Occipital lobe (tissue), 2 donors: ENCODE results near the gene ZNF132. TPM values are rescaled to one million over a fixed set of nuclear protein-coding genes. Genes with fewer than 3 reads are reported as not detected.
A peak's percentile ranks its signal among the peaks of the same experiment; 100 is the strongest.
"Not testable (repeated sequence)": the region's sequence is repeated elsewhere in the genome, so short reads cannot be mapped to it uniquely, and the experiment has no call there.

Experiments used
- DNase-seq: peaks from one replicate; lab custom pipeline; 2025; lab: John Stamatoyannopoulos, UW
- total RNA-seq: library from RNA; depleted of rRNA; stranded (reverse); fragments of >200 nt; gene quantifications from one replicate; pipeline ENCODE4 v1.2.3, GENCODE V29; 2014

Gene ZNF132
- total RNA-seq, 1 donor from 2014 or later = 21.7 TPM

DNA sequence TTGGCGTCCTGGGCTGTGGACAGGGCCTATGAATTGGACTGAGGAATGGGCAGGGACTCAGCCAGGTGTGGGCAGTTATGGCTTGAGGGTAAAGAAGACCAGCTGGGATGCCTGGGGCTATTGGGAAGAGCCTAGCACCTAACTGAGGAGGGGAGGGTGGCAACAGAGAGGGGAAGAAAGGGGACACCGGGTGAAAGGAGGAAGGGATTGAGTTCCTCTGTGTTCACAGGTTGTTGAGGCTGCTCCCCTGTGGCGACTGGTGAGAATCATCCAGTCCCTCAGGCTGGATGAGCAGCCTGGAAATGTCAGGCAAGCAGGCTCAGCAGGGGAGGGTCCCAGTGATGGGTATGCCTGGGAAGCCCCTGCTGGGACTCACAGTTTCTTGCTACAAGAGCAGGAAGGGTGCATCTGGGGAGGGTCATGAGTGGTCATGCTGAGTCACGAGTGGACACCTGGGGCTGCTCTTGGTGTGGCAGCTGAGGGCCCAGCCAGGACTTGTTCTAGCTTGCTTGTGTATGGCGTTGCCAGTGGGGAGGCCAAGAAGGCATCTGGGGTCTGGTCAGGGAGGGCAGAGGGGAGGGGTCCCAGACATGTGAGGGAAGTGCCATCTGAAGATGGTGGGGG, 28.4 kb upstream of the ZNF132 start:
- no peak for DNase-seq

DNA sequence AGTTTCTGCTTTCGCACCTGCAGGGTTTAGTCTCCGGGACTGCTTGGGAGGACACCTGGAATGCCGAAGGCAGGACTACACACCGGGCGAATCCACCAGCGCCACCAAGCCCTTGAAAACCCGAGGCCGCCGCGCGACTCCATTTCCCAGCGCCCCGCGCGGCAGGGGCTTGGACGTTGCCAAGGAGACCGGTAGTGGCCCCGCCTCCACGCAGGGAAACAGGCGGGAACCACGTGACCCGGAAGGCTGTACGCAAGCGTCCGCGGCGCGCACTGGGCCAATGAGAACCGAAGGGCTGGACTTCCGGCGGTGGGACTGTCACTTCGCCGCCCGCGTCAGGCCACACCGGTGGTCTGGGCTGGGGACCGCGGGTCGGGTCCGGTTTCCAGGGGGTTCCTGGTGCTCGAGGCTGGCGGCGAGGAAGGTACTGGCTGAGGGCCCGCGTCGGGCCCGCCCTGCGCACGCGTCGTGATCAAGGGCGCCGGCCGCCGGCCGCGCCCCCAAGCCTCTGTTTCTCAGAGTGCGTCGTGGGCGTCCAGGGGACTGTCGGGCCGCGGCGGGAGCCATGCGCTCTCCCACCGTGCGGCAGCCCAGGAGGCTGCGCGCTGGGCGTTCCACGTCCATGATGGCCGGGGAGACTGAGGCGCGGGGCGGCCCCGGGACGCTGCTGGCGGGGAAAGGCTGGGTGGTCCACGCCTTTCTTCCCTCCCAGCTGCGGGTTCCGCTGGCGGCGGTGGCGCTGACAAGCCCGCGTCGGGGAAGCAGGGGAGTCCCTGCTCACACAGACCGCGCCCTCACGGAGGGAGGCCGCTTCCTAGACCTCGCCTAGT, 27.0 kb upstream of the ZNF132 start, which contains the start of gene ZNF324:
ZNF324 (plus strand) TSS at position 321 of the 830 bp plus-strand sequence. CDS start 2,106 bp downstream, outside the sequence.
- DNase-seq = peak; percentile 98

DNA sequence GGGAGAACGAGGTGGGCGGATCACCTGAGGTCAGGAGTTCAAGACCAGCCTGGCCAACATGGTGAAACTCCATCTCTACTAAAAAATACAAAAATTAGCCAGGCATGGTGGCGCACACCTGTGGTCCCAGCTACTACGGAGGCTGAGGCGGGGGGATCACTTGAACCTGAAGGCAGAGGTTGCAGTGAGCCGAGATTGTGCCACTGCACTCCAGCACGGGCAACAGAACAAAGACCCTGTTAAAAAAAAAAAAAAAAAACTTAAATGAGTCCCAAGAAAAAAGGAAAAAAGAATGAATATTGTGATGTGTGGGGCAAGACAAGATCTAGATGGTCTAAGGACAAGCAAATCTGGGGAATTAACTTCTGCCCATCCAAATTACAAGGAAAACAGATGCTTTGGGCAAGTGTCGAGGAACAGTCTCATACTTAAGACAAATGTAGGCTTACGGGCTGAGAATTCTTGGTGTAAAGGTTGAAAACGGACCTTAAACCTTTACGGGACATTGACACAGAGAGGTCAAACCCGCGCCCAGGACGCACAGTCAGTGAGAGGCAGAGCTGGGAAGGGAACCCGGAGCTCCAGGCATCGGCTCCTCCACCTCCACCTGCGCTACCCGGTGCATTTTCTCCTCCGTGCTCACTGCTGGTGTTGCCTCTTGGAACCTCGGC, 26.3 kb upstream of the ZNF132 start:
- no peak for DNase-seq

DNA sequence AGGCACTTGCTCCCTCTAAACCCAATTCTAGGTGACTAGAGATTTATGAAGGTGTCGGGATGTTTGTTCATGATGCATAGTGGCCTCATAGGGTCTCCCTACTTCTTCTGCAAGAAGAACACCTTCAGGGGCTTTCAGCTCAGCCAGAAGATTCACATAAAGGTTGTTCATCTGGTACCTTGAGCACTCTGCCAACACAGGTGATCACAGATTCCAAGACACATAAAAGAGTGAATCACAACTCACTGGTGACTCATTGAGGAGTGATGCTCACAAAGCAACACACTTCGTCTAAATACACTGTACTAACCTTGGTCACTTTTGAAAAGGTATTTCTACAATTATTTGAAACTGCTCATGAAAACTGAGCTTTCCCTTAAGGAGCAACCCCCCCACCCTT, 20.1 kb upstream of the ZNF132 start:
- DNase-seq = no peak

DNA sequence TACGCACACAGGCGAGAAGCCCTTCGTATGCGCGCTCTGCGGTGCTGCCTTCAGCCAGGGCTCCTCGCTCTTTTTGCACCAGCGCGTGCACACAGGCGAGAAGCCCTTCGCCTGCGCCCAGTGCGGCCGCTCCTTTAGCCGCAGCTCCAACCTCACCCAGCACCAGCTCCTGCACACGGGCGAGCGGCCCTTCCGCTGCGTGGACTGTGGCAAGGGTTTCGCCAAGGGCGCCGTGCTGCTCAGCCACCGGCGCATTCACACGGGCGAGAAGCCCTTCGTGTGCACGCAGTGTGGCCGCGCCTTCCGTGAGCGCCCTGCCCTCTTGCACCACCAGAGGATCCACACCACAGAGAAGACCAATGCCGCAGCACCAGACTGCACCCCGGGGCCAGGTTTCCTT, 16.2 kb upstream of the ZNF132 start:
- DNase-seq = no peak

DNA sequence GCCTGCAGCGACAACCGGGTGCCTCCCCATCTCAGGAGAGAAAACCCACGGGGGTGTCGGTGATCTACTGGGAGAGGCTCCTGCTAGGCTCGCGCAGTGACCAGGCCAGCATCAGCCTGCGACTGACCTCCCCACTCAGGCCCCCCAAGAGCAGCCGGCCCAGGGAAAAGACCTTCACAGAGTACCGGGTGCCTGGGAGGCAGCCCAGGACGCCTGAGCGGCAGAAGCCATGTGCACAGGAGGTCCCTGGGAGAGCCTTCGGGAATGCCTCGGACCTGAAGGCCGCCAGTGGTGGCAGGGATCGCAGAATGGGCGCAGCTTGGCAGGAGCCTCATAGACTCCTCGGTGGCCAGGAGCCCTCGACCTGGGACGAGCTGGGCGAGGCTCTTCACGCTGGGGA, 15.4 kb upstream of the ZNF132 start:
- no peak for DNase-seq

DNA sequence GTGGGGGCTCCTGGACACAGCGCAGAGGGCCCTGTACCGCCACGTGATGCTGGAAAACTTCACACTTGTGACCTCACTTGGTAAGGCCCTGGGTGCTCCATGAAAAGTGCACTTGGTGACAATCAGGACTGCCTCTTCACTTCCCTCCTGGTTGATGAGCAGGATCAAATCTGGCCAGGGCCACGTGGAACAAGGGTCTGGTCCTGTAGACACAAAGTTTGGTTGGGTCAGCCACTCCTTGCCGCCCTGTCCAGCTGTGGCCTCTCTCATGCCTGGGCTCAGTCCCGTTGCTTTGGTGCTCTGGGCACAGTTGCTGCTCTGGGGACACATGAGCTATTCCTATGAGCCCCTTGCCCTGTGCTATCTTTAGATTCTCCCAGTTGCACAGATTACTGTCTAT, 13.8 kb upstream of the ZNF132 start:
- no peak for DNase-seq

DNA sequence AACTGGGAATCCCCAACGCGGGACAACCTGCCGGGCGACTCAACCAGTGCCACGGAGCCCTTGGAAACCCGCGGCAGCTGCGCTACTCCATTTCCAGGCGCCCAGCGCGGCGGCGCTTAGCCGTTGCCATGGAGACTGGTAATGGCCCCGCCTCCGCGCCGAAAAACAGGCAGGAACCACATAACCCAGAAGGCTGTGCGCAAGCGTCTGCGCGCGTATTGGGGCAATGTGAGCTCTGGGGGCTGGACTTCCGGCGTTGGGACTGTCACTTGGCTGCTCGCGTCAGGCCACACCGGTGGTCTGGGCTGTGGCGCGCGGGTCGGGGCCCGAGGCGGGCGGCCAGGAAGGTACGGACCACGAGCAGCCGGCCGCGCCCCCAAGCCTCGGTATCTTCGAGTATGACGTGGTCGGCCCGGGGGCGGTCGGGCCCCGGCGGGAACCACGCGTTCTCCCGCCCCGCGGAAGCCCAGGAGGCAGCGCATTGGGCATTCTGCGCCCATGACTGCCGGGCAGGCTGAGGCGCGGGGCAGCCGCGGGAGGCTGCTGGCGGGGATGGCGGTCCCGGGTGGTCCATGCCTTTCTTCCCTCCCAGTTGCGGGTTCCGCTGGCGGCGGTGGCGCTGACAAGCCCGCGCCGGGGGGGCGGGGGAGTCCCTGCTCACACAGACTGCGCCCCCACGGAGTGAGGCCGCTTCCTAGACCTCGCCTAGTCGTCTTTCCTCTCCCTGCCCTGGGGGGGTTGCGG, 11.6 kb upstream of the ZNF132 start, which contains the start of gene ZNF324B:
ZNF324B (plus strand) TSS at position 265 of the 744 bp plus-strand sequence. CDS start 2,080 bp downstream, outside the sequence.
- peak; percentile 96 for DNase-seq

DNA sequence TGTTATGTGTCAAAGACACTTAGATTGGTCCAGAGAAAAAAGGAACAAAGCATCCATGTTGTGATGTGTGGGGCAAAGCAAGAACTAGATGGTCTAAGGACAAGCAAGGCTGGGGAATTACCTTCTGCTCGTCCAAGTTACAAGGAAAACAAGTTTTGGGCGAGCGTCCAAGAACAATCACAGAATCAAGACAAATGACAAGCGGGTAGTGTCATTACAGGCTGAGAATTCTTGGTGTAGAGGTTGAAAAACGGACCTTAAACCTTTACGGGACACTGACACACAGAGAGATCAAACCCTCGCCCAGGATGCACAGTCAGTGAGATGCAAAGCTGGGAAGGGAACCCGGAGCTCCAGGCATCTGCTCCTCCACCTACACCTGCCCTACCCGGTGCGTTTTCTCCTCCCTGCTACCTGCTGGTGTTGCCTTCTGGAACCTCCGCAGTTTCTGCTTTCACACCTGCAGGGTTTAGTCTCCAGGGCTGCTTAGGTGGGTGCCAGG, 11.0 kb upstream of the ZNF132 start:
- DNase-seq = no peak

DNA sequence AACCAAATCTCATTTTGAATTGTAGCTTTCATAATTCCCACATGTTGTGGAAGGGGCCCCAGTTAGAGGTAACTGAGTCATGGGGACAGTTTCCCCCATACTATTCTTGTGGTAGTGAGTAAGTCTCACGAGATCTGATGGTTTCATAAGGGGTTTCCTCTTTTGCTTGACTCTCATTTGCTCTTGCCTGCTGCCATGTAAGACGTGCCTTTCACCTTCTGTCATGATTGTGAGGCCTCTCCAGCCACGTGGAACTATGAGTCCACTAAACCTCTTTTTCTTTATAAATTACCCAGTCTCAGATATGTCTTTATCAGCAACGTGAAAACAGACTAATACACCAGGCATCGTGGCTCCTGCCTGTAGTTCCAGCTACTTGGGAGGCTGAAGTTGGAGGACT, 10.0 kb upstream of the ZNF132 start:
- DNase-seq = not testable (repeated sequence)

DNA sequence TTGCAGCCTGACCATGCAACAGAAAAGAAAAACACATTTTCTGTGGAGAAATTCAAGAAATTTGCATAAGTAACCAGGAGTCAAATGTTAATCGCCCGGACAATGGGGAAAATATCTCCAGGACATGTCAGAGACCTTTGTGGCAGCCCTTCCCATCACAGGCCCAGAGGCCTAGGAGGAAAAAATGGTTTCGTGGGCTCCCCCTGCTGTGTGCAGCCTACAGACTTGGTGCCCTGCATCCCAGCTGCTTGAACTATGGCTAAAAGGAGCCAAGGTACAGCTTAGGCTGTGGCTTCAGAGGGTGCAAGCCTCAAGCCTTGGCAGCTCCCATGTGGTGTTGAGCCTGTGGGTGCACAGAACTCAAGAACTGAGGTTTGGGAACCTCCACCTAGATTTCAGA, 8.9 kb upstream of the ZNF132 start:
- not testable (repeated sequence) for DNase-seq

DNA sequence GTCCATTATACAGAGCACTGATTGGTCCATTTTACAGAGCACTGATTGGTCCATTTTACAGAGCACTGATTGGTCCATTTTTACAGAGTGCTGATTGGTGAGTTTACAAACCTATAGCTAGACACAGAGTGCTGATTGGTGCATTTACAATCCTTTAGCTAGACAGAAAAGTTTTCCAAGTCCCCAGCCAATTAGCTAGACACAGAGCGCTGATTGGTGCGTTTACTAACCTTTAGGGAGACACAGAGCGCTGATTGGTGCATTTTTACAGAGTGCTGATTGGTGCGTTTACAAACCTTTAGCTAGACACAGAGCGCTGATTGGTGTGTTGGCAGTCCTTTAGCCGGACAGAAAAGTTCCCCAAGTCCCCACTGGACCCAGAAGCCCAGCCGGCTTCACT, 3.0 kb upstream of the ZNF132 start:
- not testable (repeated sequence) for DNase-seq

DNA sequence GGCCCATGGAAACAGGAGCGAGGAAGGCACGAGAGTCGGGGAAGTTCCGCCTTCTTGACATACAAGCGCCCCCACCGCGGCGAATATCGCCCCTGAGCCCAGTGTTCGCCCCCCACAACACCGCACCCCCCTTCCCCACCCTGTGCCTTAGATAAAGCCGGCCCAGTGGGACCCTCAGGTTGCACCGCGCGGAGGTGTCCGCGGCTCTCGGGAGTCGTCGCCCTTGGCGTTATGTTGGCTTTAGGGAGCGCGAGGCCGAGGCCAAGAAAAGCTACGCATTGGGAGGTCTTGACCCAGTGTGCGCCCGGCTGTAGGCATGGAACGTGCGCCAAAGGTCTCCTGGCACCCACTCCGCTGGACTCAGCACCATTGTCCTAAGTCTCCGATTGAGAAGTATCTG, 603 bp upstream of the ZNF132 start:
- DNase-seq = no peak

DNA sequence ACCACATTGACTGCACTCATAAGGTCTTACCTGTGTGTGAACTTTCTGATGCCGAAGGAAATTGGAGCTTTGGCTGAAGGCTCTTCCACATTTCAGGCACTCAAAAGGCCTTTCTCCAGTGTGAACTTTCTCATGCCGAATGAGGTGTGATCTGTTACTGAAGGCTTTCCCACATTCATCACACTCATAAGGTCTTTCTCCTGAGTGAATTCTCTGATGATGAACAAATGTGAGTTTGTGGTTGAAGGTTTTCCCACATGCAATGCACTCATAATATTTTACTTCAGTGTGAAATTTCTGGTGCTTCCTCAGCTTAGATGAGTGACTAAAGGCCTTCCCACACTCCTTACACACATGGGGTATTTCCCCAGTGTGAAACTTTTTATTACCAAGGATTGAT, 5.7 kb downstream of the ZNF132 start:
- DNase-seq = no peak

DNA sequence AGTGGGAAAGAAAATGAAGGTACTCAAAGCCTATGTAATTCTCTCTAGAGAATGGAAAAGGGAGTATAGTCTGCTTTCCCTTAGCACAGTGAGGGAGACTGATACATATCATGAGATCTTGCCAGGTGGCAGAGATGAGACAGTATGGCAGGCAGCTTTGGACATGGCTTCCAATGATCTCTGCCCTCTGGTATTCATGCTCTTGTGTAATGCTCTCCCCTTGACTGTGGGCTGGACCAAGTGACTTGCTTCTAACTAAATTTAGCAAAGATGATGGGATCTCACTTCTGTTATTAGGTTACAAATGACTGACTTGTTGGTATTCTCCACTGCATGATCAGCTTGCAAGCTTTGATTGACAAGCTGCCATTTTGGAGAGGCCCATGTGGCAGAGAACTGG, 10.2 kb downstream of the ZNF132 start:
- DNase-seq = no peak

DNA sequence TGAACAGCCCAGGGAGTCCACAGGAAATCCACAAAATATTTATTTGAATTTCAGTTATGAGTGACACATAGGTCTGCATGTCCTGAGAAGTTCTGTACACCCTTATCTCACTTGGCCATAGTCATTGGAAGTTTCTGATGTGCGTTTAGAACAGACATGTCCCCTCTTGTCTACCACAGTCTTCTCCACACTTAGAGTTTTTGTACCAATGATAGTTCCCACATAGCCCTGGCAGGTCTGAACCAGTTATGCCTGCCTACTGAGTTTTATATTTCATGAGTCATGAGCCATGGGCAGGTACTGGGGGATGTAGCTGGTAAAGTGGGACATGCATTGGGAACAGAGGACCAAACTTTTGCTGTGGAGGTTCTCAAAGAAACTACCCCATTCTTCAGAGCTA, 11.3 kb downstream of the ZNF132 start:
- no peak for DNase-seq

DNA sequence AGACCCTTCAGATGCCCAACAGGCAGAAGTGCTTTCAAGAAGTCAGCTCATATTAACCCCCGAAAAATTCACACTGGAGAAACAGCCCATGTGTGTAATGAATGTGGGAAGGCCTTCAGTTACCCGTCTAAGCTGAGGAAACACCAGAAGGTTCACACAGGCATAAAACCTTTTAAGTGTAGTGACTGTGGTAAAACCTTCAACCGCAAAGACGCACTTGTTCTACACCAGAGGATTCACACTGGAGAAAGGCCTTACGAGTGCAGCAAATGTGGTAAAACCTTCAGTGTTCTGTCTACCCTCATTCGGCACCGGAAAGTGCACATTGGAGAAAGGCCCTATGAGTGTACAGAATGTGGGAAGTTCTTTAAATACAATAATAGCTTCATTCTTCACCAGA, 22.9 kb downstream of the ZNF132 start:
- DNase-seq = no peak

DNA sequence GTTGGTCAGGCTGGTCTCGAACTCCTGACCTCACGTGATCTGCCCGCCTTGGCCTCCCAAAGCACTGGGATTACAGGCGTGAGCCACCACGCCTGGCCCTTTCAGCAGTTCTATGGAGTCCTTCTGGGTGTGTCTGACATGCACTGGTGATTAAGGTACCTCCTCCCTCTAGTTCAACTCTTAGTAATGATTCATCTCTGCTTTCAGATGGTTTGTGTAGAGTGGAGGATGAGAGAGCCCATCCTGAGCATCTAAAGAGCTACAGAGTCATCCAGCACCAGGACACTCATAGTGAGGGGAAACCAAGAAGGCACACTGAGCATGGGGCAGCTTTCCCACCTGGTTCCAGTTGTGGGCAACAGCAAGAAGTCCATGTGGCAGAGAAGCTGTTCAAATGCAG, 23.3 kb downstream of the ZNF132 start:
- DNase-seq = no peak

DNA sequence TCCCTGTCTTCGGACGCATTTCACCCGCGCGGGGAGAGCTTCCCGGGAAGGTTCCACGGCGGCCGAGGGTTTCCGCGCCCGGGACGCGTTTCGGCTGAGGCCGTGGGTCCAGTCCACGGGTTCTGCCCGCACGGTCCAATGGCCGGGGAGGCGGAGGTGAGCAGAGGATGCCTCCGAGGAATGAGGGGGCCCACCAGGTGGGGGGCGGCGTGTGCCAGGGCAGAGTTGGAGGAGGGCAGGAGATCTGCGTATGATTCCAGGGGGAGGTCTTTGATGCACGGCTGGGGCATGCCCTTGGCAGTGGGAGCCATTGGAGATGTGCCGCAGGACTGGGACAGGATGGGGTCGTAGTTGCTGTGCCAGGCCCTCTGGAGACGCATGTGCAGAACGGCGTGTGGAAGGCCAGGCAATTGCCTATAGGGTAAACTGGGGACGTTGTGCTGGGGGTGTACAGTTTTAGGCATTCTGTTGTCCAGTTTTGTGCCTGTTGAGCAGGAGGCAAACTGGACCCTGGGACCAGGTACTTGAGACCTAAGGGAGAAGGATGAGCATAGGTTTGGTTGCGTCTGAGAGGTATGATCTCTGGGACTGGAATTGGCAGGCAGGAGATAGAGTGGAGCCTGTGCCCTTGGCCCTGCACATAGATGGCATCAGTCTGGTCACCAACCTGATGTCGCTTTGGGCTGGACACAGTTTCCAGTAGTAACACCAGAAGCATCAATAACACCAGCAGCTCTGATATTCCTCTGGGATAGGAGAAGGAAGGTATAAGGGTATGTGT, 30.8 kb downstream of the ZNF132 start:
- DNase-seq = no peak

DNA sequence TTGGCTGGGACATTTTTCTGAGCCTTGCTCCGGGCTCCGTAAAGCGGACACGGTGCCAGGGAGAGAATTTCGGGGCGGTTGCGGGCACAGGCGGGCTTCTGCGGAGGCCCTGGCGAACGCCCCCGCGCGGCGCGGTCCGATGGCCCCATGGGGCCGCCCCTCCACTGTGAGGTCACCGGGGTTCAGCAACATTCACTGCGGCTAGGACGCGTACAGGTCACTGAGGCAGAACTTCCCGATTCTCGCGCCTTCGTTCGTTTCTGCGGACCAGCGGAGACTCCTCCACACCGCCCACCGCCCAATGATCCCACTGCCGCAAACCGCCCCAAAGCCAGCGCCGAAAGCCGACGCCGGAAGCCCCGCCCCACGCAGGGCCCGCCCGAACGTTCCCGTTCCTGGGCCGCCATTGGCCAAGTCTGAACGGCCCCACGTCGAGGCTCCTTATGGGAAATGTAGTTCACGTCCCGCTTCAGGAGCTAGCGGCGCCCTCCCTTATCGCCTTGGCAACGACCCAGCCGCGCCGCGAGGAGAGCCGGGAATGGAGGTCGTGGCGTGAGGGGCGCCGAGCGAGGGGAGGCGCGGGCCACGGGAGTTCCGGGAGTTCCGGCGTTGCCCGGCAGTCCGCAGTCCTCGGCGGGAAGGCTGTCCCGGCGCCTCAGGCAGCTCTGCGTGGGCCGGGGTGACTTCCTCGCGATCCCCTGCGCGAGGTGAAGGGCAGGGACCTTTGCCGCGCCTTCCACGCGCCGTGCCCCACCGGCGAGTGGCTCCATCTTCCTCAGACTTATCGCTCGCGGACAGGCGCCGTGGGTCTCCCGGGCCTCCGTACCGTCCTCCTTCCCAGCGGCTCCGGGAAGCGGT, 31.6 kb downstream of the ZNF132 start, which contains the start of gene ZNF584:
ZNF584 (plus strand) TSS at position 498 of the 858 bp plus-strand sequence. CDS start 499 bp downstream, outside the sequence.
- DNase-seq = peak; percentile 94
